NCI-H82 treated with DMSO at 0.1 percent for 48 hours (cell line): ENCODE measurements around the gene ZNF490.

ENCODE experiments used
- DNase-seq: peaks from one replicate; lab custom pipeline; 2025; ENCODE audit not compliant: unreplicated experiment; lab: John Stamatoyannopoulos, UW

Gene ZNF490

DNA sequence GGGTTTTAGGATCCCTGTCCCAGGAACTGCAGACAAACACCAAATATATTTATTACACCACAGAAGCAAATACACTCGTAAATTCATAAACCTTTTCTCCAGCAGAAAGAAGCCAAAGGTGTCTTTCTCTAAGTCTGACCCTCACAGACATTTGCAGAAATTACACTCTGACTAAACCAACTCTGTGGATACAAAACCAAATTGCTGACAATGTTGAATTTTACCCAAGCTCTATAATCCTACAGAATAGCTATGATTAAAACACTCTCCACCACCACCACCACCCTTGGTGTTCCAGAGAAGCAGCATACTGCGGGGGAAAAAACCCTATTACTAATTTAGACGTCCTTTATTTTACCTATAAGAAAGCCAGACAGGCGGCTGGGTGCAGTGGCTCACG, 64.5 kb downstream of the ZNF490 start:
- DNase-seq: no peak

DNA sequence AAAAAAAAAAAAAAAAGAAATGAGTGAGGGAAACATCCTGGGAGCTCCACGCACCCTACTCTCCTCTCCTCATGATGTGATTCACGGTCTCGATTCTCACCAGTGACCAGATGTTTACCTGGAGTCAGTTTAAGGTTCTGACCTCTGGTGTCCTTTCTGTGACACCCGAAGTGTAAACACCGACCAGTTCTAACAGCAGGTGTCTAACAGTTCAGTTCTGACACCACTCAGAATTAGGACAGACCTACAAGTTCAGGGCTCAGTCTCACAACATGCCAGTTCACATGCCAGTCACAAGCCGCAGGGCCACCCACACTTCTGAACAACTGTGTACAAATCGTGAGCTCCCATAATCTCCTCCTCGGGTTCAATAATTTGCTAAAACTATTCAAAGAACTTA, 65.3 kb downstream of the ZNF490 start:
- DNase-seq: no peak

DNA sequence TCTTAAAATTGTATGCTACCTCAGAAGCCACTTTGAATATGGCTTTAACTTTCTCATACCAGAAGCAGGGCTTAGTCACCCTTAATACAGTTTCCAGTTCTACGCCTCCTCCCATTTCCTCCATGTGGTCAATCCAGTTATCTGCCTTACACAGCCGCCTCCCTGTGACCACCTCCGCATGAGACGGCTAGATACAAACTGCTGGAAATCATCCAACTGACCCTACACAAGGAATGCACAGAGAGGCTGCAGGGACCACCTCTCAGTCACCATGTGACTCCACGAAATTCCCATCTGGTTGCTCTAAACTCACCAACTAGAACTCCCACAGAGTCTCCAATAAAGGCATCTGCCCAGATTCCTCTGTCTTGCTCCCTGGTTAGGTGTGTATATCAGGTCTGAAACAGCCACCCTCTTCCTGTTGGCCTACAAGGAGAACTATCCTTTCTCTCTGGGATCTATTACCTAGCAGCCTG, 66.2 kb downstream of the ZNF490 start:
- no peak for DNase-seq

- no peak for DNase-seq
Measured at GRCh38 chr19:12543855-12544254, 66.8 kb downstream of the ZNF490 start.
